ENCODE data around the gene KDM4F.

The KDM4F gene

DNA sequence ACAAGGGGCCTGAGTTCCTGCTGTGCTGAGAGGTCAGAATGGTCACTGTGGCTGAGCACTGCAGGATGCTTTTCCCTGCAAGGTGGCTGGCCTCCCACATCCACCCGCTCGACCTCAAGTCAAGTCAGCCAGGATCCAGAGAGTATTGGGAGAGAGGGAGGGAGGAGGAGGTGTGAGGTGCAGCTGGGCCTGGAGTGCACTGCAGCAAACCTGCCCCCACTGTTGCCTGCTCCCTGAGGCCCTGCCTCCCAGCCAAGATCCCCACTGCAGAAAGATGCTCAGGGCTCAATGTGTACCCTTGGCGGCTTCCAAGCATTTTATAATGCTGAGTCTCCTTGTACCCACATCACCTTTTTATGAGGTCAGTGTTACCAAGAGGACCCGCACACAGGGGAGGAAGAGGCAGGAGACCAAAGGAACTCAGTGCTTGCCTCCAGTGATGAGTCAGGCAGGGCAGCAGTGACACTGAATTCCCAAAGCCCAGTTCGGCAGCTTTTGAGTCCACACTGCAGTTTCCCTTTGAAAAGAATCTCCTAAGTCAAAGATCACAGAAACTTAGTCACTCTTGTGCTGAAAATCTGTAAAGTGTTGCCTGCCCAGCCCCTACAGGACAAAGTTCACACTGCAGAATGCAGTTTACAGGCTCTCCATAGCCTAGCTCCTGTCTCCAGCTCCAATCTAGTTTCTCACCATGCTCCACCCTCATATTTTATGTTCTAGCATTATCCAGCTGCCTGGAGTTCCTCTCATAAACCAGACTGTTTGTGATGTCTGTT, 43.5 kb downstream of the KDM4F start:
- DNase-seq: no peak

DNA sequence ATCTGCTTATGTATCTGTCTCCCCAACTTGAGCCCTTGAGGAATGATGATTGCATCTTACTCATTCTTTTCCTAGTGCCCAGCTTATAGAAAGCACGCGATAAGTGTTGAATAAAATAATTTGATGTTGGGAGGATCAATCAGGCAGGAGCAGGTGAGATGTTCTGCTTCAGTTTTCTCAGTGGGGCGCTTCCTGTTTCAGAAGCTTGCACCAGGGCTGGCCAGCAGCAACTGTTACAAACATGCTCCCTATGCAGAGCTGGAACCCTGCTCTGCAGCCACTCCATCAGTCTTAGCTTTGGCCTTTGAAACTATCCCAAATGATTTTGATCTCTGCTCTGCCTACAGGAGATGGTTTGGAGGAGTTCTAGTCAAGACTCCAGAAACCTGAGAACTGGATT, 44.3 kb downstream of the KDM4F start:
- no peak for DNase-seq

DNA sequence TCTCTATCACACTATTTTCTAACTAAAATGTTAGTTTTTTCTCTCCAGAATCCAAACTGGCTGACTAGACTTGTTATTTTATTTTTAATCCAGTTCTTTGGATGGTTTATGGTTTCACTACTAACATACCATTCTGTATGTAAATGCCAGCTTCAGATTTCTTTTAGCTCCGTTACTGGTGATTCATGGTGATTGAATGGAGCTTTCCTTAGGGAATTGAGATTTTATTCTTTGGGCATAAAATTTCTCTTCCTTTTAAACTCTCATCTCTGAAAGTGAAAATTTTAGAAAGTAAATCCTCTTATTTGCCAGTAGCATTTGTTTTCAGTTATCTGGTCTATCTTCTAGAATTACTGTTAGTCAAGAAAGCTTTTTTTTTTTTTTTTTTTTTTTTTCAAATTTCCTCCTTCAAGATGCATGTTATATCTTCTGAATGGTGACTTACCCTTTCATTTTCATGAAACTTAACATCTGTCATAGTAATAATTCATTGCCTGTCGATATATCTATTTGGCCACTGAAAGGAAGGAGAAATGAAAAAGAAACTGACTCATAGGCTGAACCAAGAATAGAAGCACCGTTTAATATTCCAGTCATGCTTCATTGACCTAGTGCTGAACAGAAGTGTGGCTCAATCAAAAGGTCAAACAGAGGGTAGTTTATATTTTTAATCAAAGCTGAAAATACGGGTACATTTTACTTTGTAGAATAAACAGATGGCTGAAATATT, 46.8 kb downstream of the KDM4F start:
- DNase-seq: no peak

DNA sequence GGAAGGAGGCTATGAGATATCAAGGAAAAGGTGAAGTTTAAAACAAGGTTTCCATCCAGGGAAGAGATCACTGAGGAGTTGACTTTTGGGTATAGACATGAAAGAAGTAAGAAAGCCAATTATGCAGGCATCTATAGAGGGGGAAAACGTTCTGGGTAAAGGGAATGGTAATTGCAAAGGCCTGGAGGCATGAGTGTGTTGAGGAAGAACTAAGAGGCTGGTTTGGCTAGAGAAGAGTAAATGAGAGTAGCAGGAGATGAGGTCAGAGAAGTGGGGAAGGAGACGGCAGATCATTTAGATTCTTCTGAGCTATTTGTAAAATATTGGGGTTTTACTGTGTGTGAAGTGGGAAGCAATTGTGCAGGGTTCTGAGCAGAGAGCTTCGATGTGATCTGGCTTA, 48.0 kb downstream of the KDM4F start:
- DNase-seq: no peak

DNA sequence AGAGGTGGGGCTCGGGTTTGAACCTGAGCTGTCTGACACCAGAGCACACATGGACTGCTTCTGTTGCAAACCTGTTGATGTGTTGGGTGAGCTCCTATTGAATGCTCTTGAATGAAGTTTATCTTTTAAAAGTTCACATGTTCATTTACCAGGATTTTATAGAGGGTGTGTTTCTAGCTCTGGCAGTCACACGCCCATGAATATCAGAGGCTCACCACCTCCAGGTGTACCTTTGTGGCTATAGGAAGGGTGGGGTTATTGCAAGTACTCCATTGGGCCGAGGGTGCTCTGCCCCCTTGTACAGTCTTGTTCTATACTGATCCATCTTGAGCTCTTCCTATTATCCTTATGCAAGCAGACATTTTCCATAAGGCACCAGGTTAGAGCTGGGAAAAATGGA, 49.6 kb downstream of the KDM4F start:
- no peak for DNase-seq

DNA sequence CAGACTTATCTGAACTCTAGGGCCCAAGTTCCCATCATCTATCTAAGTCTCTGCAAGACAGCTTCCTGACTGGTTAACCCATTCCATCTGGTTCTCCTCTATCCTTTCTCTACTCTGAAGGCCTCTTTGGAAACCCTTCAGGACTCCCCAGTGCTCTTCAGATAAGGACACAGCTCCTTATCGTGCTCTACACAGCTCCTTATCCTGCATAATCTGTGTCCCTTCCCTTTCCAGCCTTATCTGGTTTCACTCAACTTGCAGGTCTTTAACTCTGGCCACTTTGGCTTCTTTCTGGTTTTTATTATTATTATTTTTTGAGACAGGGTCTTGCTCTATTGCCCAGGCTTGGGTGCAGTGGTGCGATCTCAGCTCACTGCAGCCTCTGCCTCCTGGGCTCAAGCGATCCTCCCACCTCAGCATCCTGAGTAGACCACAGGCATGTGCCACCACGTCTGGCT, 51.0 kb downstream of the KDM4F start:
- DNase-seq: no peak
